ENCODE results near the gene CCDC8.
"Not testable (repeated sequence)": the region's sequence is repeated elsewhere in the genome, so short reads cannot be mapped to it uniquely, and the experiment has no call there.

The CCDC8 gene

DNA sequence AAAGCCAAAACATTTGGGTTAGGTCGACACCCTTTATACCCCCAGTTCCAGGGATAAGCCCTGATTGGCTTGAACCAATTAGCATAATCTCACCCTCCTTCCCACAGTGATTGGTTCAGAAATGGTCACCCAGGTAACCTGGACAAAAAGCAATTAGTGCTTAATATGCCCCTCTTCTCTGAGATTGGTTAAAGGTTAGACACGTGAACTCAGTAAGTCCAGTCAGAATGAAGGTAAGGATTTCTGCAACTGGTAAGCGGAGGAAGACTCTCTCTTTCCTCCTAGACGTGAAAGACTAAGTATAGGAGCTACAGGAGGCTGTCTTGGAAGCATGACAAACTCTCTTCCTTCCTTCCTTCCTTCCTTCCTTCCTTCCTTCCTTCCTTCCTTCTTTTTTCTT lies 16.6 kb upstream of the CCDC8 start:
- in situ Hi-C loops (cut with HindIII; ENCODE audit: low sequenced_read_pairs) = no loop called here

GRCh38 chr19:46428239-46429135 lies 15.1 kb upstream of the CCDC8 start, which contains the start of gene PNMA8C:
PNMA8C (minus strand) TSS chr19:46428936; CDS start chr19:46428359, 577 bp downstream.
- in situ Hi-C loops (cut with HindIII; ENCODE audit: low sequenced_read_pairs) = no loop called here

- in situ Hi-C loops (cut with HindIII; ENCODE audit: low sequenced_read_pairs) = no loop called here
These were observed 14.2 kb upstream of the CCDC8 start for GRCh38 chr19:46427518-46428045.

DNA sequence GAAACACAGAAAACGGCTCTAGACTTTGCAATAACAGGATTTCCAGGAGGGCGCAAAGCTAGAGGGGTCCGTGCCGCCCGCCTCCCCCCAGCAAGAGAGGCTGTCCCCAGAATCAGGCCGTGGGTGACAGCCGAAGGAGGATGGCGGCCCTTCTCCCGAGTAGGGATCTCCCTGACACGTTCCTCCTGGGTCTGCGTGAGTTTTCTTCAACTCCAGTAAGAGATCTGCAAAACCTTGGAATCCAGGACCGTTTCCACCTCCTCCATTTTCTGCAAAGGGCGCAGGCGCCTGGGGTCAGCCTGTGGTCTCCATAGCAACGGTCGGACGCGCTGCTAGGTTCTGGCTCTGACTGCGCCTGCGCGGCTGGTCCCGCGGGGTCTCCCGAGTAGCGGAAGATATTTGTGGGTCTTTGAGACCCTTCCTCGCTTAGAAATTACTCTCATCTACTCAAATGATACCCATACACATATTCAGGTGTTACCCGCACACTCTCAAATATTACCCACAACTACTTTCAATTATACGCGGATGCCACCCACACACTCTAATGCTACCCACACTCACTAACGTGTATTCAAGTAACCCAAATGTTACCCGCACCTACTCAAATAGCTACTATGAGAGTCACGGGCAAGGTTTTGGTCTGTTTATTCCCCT lies 13.3 kb upstream of the CCDC8 start:
- in situ Hi-C loops (cut with HindIII; ENCODE audit: low sequenced_read_pairs) = no loop called here

GRCh38 chr19:46426035-46426505 lies 12.7 kb upstream of the CCDC8 start:
- in situ Hi-C loops (cut with HindIII; ENCODE audit: low sequenced_read_pairs) = no loop called here

DNA sequence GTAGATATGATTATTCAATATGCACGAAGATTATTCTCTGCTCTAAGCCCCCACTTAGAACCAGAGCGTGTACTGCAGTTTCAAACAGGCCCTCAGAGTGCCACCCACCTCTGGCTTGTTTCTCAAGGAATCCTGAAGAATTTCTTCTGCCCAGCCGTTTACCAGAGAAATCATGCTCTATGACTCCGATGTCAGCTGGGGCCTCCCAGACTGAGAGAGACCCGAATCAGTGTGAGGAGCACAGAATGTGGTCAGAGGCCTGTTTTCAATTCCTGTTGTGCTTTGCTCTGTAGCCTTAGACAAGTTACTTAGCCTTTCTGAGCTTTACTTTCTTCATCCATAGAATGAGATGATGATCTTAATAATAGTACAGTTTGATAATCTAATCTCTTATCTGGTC lies 9.8 kb upstream of the CCDC8 start:
- in situ Hi-C loops (cut with HindIII; ENCODE audit: low sequenced_read_pairs) = no loop called here

- in situ Hi-C loops (cut with HindIII; ENCODE audit: low sequenced_read_pairs) = no loop called here
These were observed 9.0 kb upstream of the CCDC8 start for GRCh38 chr19:46422344-46422743.

DNA sequence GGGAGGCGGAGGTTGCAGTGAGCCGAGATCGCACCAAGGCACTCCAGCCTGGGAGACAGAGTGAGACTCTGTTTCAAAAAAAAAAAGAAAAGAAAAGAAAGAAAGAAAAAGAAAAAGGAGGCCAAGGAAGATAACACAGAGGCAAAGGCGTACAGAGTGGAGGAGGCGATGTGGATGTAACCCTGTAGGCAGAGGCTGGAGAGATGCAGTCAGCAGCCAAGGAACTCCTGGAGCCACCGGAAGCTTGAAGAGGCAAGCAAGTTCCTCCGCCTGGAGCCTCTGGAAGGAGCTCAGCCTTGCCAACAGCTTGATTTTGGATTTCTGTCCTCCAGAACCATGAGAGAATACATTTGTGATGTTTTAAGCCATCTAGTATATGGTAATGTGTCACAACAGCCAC lies 6.7 kb upstream of the CCDC8 start:
- in situ Hi-C loops (cut with HindIII; ENCODE audit: low sequenced_read_pairs) = no loop called here

DNA sequence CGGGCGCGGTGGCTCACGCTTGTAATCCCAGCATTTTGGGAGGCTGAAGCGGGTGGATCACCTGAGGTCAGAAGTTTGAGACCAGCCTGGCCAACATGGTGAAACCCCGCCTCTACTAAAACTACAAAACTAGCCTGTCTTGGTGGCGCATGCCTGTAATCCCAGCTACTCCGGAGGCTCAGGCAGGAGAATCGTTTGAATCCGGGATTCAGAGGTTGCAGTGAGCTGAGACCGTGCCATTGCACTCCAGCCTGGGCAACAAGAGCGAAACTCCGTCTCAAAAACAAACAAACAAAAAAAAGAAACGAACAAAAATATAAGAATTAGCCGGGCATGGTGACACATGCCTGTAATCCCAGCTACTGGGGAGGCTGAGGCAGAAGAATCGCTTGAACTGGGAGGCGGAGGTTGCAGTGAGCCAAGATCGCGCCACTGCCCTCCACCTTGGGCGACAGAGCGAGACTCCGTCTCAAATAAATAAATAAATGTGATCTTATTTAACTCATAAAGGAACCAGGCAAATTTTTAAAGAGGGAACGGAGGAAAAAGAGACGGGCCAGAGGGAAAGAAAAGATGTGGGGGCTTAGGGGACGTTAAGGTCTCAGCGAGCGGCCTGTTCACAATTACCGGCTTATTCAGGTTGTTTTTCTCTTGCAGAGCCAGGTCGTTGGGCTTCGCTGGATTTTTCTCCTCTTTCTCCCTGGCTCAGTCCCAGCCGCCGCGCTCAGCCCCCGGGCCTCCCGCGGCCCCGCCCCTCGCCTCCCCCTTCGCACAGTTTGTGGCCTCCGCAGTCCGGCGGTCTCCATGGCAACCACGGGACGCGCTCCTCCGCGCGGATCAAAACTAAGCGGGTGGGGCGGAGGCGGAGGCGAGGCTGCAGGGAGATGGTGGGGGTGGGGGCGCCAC lies 2.7 kb upstream of the CCDC8 start:
- in situ Hi-C loops (cut with HindIII; ENCODE audit: low sequenced_read_pairs) = not testable (repeated sequence)

DNA sequence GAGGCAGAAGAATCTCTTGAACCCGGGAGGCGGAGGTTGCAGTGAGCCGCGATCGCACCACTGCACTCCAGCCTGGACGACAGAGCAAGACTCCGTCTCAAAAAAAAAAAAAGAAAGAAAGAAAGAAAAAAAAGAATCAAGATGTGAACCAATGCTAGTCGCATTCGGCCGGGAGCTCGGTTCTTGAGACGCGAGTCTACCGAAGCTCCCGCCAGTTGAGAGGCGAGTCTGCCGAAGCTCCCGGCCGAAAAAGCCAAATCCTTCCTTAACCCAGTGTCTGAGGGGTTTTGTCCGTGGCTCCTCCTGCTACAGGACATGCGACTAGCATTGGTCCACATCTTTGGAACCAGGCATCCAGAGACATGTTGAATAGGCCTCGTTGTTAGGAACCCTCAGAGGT lies 1.5 kb upstream of the CCDC8 start:
- in situ Hi-C loops (cut with HindIII; ENCODE audit: low sequenced_read_pairs) = not testable (repeated sequence)

DNA sequence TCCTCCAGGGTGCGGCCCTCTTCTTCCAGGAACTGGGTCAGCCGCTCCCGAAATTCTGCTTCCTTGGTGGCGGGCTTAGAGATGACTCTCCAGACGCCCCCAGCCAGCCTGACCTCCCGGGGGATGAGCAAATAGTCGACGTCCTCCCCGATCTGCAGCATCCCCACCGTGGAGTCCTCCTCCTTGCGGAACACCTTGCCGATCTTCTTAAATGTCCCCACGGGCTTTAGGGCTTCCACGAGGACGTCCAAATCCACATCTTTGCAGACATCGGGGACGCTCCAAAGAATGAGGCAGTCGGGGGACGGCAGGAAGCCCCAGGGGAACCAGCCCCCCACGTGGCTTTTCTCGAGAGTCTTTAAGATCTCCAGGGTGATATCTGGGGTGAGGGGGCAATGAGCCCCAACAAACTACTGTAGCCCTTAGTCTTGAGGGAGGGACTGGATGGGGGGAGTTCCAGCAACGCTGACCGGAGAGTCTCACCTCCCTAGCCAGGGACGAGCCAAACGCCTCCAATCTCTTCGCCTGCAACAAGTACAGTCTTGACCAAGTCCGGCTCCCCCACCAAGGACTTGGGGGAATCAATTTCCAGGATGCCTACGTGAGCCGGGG lies 608 bp downstream of the CCDC8 start:
- in situ Hi-C loops (cut with HindIII; ENCODE audit: low sequenced_read_pairs) = no loop called here

DNA sequence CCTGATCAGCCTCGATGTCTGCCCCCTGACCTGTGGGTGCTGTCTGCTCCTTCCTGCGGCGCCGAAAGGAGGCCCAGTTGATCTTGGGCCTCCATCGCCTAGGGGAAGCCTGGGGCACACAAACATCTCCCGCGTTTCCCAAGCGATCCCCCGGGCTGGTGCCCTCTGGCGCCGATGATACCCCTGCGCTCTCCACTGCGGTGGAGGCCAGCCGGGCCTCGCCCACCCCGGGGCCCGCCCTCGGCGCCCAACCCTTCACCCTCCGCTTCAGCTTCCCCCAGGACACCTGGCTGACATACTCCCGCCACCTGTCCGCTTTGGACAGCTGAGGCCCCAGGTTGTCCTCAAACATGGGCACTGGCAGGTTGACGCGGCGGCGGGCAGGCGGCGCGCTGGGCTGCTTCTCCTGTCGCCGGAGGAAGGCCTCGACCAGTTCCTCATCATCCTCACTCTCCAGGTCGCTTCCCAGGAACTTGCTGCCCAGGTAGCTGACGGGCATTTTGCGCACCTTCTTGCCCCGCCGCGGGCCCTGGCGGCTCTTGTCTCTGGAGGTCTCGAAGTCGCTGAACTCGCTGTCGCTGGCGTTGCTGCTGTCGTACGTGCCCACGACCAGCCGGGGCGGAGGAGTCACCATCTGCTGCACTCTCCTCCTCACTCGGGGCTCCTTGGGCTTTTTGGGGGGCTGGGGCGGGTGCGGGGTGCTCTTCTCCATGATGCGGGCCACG lies 1.3 kb downstream of the CCDC8 start:
- in situ Hi-C loops (cut with HindIII; ENCODE audit: low sequenced_read_pairs) = no loop called here

GRCh38 chr19:46411088-46411924 lies 2.1 kb downstream of the CCDC8 start:
- in situ Hi-C loops (cut with HindIII; ENCODE audit: low sequenced_read_pairs) = no loop called here

GRCh38 chr19:46410205-46411087 lies 2.9 kb downstream of the CCDC8 start:
- in situ Hi-C loops (cut with HindIII; ENCODE audit: low sequenced_read_pairs) = no loop called here

DNA sequence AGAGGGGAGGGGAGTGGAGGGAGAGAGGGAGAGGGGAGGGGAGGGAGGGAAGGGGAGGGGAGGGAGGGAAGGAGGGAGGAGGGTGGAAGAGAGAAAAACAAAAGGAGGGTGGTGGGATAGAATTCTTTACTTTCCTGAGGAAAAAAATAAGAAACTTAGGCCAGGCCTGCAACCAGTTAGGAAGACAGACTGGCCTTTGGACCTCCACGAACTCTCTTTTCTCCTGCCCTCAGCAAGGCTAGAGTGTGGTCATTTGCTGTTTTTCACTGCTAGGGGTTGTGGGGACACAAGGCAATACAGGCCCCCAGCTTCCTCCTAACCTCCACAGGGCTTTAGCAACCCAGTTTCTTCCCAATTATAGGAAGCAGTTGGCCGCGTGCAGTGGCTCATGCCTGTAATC lies 4.2 kb downstream of the CCDC8 start:
- in situ Hi-C loops (cut with HindIII; ENCODE audit: low sequenced_read_pairs) = no loop called here

GRCh38 chr19:46408664-46409039 lies 4.7 kb downstream of the CCDC8 start:
- in situ Hi-C loops (cut with HindIII; ENCODE audit: low sequenced_read_pairs) = no loop called here

DNA sequence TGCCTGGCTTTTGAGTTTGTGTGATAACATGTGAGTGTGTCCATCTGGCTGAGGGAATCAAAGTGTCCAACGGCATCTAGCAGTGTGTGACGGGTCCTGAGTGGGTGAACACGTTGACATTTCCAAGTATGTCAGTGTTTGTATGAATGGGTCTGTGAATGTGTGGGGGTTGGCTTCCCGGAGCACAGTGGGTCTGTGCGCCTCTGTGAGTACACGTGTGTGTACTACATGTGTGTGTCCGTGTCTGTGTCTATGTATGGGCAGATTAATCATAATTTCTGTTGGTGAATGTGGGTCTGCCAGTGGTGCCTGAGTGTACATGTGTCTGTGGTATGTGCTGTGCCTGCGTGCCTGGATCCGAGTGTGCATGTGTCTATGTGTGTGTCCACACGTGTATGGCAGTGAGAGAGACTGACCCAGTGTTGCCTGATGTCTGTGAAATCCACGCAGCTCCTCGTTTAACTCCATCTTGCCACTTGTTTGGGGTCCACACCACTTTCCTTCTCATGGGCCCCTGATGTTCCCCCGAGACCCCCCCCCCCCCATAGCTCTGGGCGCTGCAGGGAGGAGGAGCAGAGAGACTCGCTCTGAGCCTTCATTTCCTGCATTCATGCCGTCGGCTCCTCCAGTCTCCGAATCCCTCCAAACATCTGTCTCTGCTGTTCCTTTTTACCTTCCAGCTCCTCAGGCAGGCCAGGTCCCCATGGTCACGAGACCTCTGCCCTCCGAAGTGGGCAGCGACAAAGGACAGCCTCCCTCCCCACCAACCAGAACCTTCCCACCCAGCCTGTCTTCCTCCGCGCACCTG lies 5.3 kb downstream of the CCDC8 start:
- in situ Hi-C loops (cut with HindIII; ENCODE audit: low sequenced_read_pairs) = no loop called here

All from DLD1 (cell line).